HG02588 (cell line): Measurements from ENCODE around the gene FZD4.
"Not testable (repeated sequence)": the region's sequence is repeated elsewhere in the genome, so short reads cannot be mapped to it uniquely, and the experiment has no call there.

Experiments
- ATAC-seq: cut with Tn5 transposase; IDR thresholded peaks from one replicate; pipeline ENCODE4 v1.9.1; 2021; ENCODE audit warnings: mild to moderate bottlenecking, moderate library complexity; ENCODE audit not compliant: unreplicated experiment

The FZD4 gene

DNA sequence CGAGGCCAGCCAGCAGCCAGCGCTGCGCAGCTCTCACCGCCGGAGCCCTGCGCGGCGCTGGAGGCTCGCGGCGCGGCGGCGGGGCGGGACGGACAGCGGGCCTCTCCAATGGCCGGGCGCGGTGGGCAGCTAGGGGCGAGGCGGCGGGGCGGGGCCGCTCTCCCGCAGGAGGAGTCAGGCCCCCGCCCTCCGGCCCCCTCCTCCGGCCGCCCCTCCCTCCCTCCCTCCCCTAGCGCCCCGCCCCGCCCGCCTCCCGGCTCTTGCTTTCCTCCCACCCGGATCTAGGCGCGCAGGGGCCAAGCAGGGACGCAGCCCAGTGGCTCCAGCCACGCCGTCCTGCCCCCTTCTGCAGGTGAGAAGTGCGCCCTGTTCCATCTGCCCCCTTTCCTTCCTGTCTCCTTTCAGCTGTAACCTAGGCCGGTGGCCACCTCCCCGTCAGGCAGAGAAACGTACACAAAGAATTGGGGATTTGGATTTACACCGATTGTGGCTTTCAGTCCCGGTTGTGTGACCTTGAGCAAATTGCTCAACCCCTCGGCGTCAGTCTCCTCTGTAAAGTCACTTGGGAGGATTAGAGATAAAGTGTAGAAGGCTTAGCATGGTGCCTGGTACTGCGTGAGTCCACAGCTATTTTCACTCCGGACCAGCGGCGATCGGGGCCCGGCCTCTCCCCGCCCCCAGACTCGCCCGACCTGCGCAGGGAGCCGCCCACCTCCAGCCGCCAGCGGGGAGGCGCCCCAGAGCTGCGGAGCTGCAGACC, at the start of gene FZD4:
Gene FZD4 (minus strand): TSS at position 35 of the 760 bp plus-strand sequence. CDS start 310 bp downstream, outside the sequence.
- ATAC-seq = peak; percentile 94

DNA sequence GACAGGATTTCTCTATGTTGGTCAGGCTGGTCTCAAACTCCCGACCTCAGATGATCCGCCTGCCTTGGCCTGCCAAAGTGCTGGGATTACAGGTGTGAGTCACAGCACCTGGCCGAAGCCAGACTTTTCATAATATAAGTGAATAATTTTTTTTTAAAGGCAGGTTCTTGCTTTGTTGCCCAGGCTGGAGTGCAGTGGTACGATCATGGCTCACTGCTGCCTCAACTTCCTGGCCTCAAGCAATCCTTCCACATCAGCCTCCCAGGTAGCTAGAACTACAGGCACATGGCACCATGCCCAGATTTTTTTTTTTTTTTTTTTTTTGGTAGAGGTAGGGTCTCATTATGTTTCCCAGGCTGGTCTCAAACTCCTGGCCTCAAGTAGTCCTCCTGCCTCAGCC, 49.1 kb upstream of the FZD4 start:
- not testable (repeated sequence) for ATAC-seq

DNA sequence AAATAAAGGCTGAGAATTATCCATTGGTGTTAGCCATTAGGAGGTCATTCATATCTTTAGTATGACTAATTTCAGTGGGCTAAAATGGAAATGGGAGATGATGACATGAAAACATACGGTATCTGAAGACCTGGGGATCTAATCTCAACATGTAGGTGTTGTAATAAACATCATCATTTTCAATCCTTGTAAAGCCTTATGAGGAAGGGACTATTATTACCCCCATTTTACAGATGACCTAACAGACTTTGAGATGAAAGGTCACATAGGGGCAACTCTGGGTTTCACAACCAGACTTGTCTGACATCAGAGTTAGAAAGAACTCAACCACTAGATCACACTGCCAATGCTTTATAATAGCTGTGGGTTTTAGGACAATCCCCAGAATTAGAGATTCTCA, 47.7 kb upstream of the FZD4 start:
- no peak for ATAC-seq

DNA sequence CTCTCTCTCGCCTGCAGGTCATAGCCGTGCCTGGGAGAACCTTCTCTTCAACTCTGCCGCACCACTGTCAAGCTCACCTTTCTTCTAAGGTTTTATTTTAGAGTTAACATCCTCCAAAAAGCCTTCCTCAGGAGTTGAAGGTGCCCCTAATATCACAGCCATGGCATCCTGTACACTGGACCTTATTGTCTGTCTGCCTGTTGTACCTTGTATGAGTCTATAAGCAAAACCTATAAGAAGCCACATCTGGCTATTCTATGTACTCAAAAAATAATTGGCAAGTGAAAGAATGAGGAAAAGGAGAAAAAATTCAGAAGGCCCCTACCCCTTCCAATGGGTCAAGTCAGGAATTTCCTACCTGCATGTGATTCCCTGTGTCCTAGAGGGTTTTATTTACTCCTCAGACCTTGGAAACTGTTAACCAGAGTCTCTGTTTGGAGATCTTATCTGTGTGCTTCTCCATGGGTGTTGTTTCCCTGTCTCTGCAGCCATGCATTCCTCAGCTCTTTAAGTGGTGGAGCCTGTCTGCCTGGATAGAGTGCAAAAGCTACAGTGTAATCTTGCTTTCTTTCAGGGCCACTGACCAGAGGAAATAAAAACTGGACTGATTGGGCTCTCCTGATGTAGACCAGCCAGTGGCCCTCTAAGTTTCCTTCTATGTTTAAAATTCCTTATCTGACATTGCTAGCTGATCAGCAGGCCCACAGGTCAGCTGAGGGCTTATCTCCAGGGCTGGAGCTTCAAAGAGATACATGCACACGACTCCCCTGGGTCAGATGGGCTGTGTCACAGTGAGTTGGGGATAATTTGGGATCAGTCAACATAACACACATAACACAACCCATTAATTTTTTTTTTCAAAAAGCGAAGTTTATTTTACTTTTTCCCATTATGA, 44.9 kb upstream of the FZD4 start:
- no peak for ATAC-seq

DNA sequence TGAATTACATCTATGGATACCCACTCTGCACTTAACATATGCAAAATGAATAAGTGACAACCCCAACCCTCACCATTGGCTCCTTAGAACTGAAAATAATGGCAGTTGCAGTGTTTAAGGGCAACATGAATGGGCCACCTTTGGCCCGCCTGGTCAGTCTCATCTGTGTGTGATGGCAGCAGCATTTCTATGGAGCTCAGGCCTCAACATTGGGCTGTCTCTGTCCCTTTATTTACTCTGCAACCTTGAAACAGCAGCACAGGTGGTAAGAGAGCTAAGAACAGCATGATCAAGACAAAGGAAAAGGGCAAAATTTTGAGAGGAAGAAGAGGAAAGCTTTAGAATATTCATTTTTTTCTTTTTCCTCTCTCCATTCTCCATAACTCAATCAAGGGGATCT, 44.2 kb upstream of the FZD4 start:
- ATAC-seq = no peak

DNA sequence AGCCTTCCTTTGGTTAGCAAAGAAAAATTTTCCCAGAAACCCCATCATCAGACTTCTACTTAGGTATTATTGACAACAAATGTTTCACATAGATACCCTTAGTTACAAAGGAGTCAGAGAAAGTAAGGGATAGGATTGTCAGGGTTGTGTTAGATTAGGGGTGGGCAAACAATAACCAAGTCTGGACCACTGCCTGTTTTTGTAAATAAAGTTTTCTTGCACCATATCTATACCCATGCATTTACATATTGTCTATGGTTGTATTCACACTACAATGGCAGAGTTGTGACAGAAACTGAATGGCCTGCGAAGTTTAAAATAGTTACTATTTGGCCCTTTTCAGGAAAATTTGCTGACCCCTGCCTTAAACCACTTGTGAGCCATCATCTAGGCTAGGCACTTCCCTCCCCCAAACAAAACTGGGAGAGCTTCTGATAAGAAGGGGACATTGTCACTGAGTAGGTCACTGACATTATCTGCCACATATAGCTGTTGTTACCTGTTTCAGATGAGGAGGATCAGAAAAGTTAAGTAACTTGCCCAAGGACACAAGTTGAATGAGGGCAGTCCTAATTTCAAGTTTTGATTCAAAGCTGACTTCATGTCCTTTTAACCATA, 41.9 kb upstream of the FZD4 start:
- no peak for ATAC-seq

DNA sequence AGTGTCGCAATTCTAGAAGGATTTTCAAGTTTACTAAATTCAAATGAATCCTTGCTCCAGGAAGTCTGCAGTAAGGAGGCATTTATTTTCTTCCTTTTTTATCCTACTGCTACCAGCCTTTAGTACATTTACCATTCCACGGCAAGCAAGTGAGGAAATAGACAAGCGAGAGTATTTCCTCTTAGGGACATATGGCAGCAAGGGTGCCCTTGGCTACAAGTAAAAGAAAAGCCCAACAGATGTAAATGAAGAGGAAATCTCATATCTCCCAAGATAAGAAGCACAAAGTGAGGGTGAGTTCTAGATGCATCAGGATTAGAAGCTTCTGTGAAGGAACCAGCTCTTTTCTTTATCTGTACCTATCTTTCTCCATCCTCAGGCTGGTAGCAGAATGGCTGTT, 37.8 kb upstream of the FZD4 start:
- no peak for ATAC-seq

DNA sequence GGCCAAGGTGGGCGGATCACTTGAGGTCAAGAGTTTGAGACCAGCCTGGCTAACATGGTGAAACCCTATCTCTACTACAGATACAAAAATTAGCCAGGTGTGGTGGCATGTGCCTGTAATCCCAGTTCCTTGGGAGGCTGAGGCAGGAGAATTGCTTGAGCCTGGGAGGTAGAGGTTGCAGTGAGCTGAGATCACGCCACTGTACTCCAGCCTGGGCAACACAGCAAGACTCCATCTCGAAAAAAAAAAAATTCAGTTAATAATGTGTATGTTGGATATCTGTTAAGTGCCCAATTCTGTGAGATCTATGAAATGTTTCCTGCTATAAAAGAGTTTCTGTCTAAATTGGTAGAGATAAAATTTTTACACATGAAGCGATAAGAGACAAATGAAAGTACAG, 37.1 kb upstream of the FZD4 start:
- not testable (repeated sequence) for ATAC-seq

DNA sequence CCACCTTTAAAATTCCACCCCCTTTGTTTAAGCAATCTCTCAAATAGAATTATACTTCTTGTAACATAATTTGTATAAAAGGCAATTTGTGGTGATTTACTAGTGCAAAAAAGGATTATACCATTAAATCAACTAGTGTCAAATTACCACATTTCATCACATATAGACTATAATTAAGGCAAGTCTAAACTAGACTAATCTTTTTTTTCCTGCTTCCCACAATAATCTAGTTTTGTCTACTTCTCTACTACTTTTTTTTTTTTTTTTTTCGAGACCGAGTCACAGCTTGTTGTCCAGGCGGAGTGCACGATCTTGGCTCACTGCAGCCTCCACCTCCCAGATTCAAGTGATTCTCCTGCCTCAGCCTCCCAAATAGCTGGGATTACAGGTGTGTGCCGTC, 36.1 kb upstream of the FZD4 start:
- ATAC-seq = no peak

DNA sequence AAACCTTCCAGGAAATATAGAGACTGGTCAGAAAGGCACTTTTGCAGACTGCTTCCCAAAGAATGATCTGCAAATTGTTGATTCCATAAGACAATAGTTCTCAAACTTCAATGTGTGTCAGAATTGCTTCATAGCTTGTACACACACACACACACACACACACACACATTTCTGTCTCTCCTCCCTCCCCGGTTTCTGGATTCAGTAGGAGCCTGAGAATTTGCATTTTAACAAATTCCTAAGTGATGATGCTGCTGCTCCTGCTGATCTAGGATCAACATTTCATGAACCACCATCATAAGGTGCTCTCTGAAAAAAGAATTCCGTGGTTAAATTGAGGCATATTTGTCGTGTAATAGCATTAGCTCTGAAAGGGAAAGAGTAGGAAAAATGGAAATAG, 35.3 kb upstream of the FZD4 start:
- no peak for ATAC-seq

DNA sequence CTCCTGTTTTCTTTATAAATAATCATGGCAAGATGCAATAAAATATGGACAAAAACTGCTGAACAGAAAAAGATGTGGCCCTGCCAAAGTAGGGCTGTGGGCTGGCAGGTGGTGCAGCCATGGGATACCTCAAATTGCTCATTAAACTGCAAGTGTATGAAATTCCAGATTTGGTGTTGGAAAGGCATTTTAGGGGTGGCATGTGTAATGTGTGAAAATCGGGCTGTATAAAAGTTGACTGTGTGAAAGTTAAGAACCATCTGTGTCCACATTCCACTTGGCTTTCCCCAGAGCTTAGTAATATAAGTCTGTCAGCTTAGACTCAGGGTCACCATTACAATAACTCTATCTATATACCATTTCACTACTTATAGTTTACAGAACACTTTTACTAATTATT, 34.8 kb upstream of the FZD4 start:
- ATAC-seq = no peak

DNA sequence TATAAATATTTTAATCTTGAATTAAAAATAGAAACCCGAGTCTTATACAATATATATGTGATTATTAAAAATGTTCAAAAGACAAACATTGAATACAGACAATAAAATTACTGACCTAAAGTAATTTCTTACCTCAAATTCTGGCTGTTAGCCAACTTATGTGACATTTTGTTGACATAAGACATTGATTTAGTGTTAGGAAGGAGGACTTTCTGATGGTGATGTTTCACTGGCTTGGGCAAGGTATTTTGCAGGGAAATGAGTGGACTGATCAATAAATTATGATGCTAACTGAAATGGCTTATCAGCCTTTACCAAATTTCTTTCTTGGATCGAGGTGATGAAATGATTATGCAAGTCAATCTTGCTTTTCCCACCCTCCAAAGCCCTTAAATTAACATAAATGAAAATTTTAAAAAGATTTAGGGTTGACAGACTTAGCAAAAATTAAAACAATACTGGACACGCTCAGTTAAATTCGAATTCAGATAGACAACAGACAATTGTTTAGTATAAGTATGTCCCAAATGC, 33.2 kb upstream of the FZD4 start:
- no peak for ATAC-seq

DNA sequence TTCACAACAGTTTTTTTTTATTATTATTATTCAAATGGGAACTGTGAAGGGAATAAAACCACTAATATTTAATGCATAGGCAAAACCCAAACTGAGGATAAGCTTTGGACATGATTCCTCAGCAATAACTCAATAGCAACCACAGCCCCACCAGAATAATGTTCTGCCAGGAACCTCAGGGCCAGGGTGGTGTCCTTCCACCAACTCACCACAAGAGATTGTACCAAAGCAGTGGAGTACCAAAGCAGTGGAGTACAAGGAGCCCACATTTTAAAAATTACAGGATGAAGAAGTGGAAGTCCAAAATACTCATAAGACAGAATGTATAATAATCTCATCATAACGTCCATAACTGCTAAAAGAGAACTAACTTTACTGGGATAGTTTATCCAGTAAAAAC, 32.5 kb upstream of the FZD4 start:
- ATAC-seq = no peak

DNA sequence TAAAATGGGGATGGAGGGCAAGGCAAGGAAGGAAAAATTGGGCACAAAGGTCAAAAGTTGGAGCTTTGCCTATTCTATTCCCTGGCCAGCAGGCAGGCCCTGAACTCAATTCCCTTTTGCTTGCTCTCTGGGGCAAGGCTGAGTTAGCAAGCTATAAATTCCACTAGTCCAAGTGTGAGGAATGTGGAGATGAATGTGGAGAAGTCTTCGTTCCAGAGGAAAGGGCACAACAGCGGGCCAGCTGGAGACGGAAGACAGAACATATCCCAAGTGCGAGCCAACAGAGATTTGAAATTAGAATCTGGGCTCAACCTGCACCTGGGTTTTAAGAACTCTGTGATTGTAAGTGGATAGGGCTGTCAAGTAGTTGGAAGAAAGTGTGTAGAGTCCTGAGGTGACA, 29.5 kb upstream of the FZD4 start:
- no peak for ATAC-seq

DNA sequence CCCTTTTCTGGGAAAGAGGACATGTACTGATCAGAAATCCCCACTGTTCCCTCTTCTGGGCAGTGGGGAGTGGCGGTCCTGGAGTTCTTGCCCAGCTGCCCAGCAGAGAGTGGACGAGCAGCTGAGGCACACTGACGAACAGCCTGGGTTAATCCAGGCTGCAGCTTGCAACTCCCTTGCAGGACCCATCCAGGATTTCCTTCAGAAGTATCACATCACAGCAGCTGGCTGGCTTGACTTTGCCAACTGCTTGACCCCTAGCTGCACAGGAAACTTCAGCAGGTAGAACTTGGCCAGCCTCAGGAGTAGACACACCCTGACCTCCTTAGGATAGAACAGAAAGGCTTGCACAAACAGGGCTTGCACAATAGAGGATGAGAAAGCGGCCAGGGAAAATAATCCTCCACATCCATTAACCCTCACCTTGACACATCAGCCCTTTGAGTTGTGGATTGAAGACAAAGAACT, 27.9 kb upstream of the FZD4 start:
- ATAC-seq = no peak

DNA sequence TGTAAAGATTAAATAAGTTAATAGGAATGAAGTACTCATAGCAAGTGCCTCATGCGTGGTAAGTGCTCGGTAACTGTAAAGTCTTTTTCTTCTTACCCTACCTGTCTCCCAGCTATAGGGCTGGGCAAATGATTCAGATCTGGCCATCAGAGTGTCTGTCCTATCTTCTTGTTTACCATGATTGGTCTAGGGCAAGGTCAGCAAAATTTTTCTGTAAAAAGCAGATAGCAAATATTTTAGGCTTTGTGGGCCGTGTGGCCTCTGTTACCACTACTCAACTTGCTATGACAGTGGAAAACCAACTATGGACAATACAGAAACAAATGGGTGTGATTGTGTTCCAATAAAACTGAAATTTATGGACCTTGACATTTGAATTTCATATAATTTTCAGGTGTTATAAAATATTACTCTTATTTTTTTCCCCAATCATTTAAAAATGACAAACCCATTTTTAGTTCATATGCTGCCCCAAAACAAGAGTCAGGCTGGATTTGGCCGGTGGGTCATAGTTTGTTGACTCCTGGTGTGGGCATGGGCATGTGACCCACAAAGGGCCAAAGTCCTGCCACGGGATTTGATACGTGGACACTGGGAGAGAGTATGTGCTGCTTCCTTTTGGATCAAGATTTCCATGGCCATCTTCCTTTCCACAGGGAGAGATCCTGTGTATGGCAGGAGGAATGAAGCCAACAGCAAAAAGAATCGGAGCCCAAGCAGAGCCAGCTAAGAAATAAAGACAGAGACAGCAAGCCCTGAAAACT, 26.8 kb upstream of the FZD4 start:
- ATAC-seq = no peak

DNA sequence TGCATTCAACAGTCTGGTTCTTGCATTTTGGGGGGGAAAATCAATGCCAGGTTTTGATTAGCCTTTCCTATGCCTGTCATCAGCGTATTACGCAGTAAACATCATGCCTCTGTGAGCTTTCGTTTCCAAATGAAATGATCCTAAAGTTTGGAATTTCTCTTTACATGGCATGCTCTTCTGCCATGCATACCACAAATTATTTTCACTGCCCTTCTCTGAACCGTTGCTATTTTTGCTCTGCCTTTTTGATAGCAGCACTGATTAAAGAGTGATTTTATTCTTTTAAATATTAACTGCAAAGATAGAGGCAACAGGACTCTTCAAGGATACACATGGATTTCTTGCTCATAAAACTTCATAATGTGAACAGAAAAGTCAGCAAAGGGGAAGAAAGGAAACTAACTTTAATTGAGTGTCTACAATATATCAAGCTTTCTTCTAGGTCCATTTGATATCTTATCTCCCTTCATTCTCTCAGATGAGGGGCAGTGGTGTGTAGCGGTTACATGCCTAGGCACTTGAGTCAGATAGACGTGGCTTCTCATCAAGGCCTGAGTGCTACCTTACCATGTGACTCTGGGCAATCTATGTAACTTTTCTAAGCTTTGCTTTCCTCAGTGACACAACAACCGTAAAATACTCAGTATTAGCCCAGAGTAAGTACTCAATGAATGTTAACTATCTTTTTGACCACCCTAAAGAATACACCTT, 25.0 kb upstream of the FZD4 start:
- no peak for ATAC-seq

DNA sequence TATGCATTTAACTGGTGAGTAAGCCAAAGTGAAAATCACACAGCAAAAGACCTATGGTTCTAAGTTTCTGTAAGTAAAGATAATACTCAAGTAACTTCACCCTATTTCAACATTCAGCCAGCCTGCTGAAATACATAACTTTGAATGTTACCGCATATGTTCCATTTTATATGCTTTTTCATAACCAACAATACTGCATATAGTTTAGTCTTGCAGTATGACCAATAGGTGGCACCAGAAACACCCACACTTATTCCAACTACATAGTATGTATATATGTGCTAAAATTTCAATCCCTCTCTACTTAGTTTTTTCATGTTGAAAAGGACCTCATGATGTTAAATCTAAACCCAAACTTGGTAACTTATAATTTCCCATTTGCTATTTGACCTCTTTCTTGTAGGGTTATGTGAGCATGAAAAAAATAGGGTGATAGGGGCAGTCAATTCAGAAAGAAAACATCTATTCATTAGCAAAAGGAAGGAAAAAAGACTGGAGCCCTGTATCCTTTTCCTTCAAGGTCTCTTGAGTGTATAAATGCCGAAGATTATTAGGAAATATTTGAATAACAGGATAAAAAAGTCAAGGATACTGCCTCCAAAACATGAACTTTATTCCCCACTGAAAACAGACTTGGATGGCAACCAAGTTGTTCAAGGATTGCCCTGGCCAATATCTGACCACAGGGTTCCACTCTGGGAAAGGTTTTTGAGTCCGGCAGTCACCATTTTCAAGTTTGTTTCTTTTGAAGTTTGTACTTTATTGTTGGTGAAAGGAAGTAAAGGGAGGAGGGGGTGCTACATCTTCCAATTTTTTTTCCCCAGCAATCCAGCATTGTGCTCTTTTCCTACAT, 23.8 kb upstream of the FZD4 start:
- no peak for ATAC-seq

DNA sequence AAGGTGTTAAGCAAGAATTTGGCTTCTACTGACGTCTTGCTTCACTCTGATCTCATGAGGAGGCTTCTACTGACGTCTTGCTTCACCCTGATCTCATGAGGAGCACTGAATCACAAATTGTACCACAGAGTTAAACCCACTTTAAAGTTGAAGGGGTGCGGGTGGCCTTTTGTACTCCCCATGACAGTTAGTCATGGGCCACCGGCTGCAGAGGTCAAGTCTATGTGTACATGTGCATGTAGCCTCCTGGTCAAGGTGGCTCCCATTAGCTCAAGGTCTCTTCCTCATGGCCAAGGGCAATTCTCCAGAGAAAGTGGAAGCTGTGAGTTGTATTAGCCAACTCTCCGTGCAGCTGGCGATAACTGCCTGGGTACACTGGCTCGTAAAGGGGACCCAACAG, 23.1 kb upstream of the FZD4 start:
- no peak for ATAC-seq
